Cardiac muscle cell (in vitro differentiated cells and primary cell): ENCODE results near the gene ZNF800. TPM values are rescaled to one million over a fixed set of nuclear protein-coding genes. Genes with fewer than 3 reads are reported as not detected.

Experiments used
- DNase-seq, 2 donors: peaks; one replicate each; pipeline versions ENCODE4 v3.0.0 to v3.0.0-alpha.2; 2010 to 2017; ENCODE audit warnings: low read depth in 1 of 2, low spot score in 1 of 2
- H3K27ac ChIP-seq: fragments of 200-600 bp; sonication (generic); 2 replicates; pipeline ENCODE4 v1.5.1; 2016
- H3K27me3 ChIP-seq: fragments of 200-600 bp; sonication (generic); 2 replicates; pipeline ENCODE4 v1.6.0; 2016; ENCODE audit warnings: control low read depth
- H3K36me3 ChIP-seq: fragments of 200-600 bp; sonication (generic); 2 replicates; pipeline ENCODE4 v1.5.1; 2016; ENCODE audit warnings: control low read depth
- H3K4me1 ChIP-seq: fragments of 200-600 bp; sonication (generic); 2 replicates; pipeline ENCODE4 v1.8.1; 2017; ENCODE audit warnings: low read depth, mild to moderate bottlenecking, mixed run types
- H3K4me3 ChIP-seq: fragments of 200-600 bp; sonication (generic); 2 replicates; pipeline ENCODE4 v1.5.1; 2016; ENCODE audit warnings: mild to moderate bottlenecking
- H3K9me3 ChIP-seq: fragments of 200-600 bp; sonication (generic); 2 replicates; pipeline ENCODE4 v1.5.1; 2017; ENCODE audit warnings: low read depth, mild to moderate bottlenecking, control low read depth
- polyA plus RNA-seq: library from polyadenylated mRNA; unstranded; fragments of >200 nt; fragmentation: Nextera tagmentation; extraction: Ambion mirVana; gene quantifications from 2 replicates; pipeline ENCODE4 v1.2.1, GENCODE V29; 2016
- total RNA-seq: library from RNA; depleted of rRNA; stranded (reverse); fragments of >200 nt; gene quantifications from 2 replicates; pipeline ENCODE4 v1.2.3, GENCODE V29; 2016
- TF ChIP-seq, protein P1 (sequence below): IDR thresholded peaks from 2 replicates; pipeline ENCODE4 v1.5.1; 2012; ENCODE audit warnings: low read depth, mild to moderate bottlenecking, low read length

ZNF800 gene
- total and polyA plus RNA-seq, 2 experiments from 2014 or later: 13.7 to 22.5 TPM

DNA sequence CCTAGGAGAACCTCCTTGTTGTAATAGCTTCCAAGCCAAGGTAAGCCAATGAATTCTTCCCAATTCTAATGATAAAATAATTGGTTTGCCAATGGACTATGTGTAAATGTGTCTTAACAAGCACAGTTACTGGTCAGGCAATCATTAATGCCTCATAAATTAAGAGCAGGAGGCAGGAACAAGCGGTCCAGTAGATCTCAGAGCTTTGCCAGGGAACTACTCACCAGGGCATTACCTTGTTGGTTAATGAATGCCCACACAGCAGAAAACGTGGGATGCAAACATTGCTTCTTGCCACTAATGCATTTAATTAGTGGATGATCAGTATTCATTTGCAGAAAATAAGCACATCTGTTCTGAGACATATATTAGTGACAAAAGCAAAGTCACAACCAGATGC lies 26.7 kb upstream of the ZNF800 start:
- DNase-seq: no peak
- H3K4me1 ChIP-seq: no peaks in the 10 kb centered on the region
- H3K9me3 ChIP-seq: no peaks in the 10 kb centered on the region
- H3K27me3 ChIP-seq: no peaks in the 10 kb centered on the region
- no peak overlapping the region for H3K27ac ChIP-seq
- TF ChIP-seq, protein P1, sequence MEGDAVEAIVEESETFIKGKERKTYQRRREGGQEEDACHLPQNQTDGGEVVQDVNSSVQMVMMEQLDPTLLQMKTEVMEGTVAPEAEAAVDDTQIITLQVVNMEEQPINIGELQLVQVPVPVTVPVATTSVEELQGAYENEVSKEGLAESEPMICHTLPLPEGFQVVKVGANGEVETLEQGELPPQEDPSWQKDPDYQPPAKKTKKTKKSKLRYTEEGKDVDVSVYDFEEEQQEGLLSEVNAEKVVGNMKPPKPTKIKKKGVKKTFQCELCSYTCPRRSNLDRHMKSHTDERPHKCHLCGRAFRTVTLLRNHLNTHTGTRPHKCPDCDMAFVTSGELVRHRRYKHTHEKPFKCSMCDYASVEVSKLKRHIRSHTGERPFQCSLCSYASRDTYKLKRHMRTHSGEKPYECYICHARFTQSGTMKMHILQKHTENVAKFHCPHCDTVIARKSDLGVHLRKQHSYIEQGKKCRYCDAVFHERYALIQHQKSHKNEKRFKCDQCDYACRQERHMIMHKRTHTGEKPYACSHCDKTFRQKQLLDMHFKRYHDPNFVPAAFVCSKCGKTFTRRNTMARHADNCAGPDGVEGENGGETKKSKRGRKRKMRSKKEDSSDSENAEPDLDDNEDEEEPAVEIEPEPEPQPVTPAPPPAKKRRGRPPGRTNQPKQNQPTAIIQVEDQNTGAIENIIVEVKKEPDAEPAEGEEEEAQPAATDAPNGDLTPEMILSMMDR: no peak
- H3K36me3 ChIP-seq: no peaks in the 10 kb centered on the region
- no peak overlapping the region for H3K4me3 ChIP-seq

DNA sequence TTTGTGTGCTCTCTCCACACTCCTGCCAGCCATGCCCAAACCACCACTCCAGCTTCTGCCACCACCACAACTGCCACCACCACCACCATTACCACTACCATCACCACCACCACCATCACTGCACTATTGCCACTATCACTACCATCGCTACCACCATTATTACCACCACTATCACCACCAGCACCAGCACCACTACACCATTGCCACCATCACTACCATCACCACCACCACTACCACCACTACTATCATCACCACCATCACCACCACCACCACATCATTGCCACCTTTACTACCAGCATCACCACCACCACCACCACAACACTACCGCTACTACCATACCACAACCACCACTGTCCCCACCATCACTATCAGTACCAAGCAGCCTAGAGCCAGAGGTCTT lies 26.0 kb upstream of the ZNF800 start:
- Histone ChIP-seq H3K27ac (no peak overlapping the region), H3K36me3 (no peaks in the 10 kb centered on the region), H3K27me3 (peaks cover 5% of the 10 kb centered on the region), H3K4me3 (no peak overlapping the region), H3K9me3 (no peaks in the 10 kb centered on the region), H3K4me1 (no peaks in the 10 kb centered on the region)
- TF ChIP-seq, protein P1: no peak
- DNase-seq: no peak

DNA sequence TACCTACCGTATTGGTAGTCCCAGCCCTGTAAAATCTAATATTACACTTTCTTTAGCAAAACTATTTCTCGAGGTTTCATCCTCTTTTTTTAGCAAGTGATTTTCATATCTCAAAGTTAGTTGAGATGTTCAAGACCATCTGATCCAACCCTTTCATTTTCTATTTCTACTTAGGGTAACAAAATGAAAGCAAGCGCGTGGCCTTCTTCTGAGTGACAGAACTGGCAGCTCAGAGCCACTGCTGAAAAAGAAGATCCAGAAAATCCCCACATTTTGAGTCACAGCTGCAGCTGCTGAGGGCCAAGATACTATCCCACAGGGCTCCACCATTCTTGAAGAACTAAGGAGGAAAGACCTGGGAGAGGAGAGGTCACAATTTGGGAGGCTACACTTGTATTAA lies 24.8 kb upstream of the ZNF800 start:
- H3K4me3 ChIP-seq: no peak overlapping the region
- H3K9me3 ChIP-seq: no peaks in the 10 kb centered on the region
- peaks cover 15% of the 10 kb centered on the region for H3K27me3 ChIP-seq
- H3K36me3 ChIP-seq: no peaks in the 10 kb centered on the region
- DNase-seq: no peak
- no peak overlapping the region for H3K27ac ChIP-seq
- TF ChIP-seq, protein P1: no peak
- H3K4me1 ChIP-seq: no peaks in the 10 kb centered on the region

DNA sequence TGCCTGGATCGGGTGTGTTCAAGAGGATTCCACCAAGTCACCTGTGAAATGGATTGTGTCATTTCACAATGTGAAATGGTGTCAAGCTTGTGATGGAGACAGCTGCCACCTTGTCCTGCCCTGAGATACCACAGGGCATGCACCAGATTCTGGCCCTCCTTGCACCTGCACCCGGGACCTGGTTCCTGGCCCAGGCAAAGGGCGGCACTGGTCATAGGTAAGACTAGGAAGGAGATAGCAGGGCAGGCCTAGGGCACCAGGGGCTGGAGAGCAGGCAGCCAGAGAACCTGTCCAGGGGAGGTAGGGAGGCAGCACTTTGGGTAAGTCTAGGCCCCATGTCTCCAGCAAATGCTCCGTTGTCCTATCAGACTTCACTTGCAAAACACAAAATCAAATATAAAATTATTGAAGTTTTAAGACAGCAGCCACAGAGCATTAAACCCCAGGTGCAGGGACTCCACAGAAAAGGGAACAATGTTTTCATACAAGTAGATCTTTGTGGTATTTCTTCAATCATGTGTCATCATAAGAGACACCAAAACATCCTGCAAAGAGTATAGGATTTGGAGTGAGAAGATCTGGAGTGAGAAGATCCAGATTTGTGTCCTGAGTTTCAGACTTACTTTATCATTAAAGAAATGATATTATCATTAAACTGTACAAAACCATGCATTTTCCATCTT lies 22.7 kb upstream of the ZNF800 start:
- H3K4me1 ChIP-seq: no peaks in the 10 kb centered on the region
- no peak overlapping the region for H3K4me3 ChIP-seq
- H3K27me3 ChIP-seq: peaks cover 22% of the 10 kb centered on the region
- TF ChIP-seq, protein P1: no peak
- H3K36me3 ChIP-seq: no peaks in the 10 kb centered on the region
- no peak for DNase-seq
- H3K9me3 ChIP-seq: no peaks in the 10 kb centered on the region
- H3K27ac ChIP-seq: no peak overlapping the region

DNA sequence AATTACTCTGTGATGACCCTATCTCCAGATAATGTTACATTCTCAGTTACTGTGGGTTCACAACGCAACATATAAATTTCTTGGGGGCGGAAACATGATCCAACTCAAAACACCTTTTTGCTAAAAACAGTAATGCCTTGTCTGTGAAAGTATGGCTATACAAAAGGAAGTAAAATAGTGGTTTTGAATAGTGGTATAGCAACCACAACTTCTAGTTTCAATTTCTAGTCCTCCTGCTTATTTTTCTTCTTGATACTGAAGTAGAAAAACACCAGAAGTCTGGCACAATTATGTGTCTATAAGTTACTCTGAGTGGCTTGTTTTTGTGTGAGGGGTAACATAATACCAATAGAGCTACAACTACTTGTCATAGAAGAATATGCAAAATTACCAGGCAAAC lies 21.5 kb upstream of the ZNF800 start:
- TF ChIP-seq, protein P1: no peak
- Histone ChIP-seq H3K4me1 (no peaks in the 10 kb centered on the region), H3K27ac (no peak overlapping the region), H3K27me3 (peaks cover 25% of the 10 kb centered on the region), H3K9me3 (no peaks in the 10 kb centered on the region), H3K4me3 (no peak overlapping the region), H3K36me3 (no peaks in the 10 kb centered on the region)
- DNase-seq: no peak
